Measurements from ENCODE around the gene TWSG1.

- TF ChIP-seq CEBPB (IDR thresholded peaks at IDR 0.05; ENCODE audit: borderline replicate concordance in 1 of 2, low read depth in 2 of 2, low read length in 2 of 2), result no peak
- no peak for TF ChIP-seq POLR2AphosphoS5 (IDR thresholded peaks at IDR 0.05; ENCODE audit: low read length)
- TF ChIP-seq NFIC (IDR thresholded peaks at IDR 0.05; ENCODE audit: low read depth, low read length), result no peak
- no peak for TF ChIP-seq STAT1 (conservative IDR thresholded peaks at IDR 0.05)
- TF ChIP-seq TAF1 (IDR thresholded peaks at IDR 0.05; ENCODE audit: borderline replicate concordance, low read depth, low read length), result no peak
- TF ChIP-seq, protein P1, sequence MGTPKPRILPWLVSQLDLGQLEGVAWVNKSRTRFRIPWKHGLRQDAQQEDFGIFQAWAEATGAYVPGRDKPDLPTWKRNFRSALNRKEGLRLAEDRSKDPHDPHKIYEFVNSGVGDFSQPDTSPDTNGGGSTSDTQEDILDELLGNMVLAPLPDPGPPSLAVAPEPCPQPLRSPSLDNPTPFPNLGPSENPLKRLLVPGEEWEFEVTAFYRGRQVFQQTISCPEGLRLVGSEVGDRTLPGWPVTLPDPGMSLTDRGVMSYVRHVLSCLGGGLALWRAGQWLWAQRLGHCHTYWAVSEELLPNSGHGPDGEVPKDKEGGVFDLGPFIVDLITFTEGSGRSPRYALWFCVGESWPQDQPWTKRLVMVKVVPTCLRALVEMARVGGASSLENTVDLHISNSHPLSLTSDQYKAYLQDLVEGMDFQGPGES (IDR thresholded peaks at IDR 0.05), result no peak
- TF ChIP-seq POLR2A (IDR thresholded peaks at IDR 0.05; ENCODE audit: low read depth, low read length), result no peak
- TF ChIP-seq HDAC2 (IDR thresholded peaks at IDR 0.05), result no peak
- no peak for TF ChIP-seq FOXK2 (IDR thresholded peaks at IDR 0.05)
Measured at GRCh38 chr18:9428862-9429661, 94.5 kb downstream of the TWSG1 start.
